Smooth muscle cell (in vitro differentiated cells): ENCODE results near the gene HABP4. TPM values are rescaled to one million over a fixed set of nuclear protein-coding genes. Genes with fewer than 3 reads are reported as not detected.

ENCODE experiments used
- DNase-seq: peaks from one replicate; lab custom pipeline; 2025; ENCODE audit not compliant: unreplicated experiment; lab: John Stamatoyannopoulos, UW
- H2AFZ ChIP-seq: fragments of 200-600 bp; sonication (generic); 2 replicates; pipeline ENCODE4 v1.6.0; 2016; ENCODE audit warnings: antibody characterized with exemption, low read depth, mild to moderate bottlenecking
- H3F3A ChIP-seq: fragments of 200-600 bp; sonication (generic); 2 replicates; pipeline ENCODE4 v1.6.0; 2017; ENCODE audit warnings: antibody characterized with exemption, low read depth
- H3K27ac ChIP-seq: fragments of 200-600 bp; sonication (generic); 2 replicates; pipeline ENCODE4 v1.5.1; 2016; ENCODE audit warnings: low read depth, mild to moderate bottlenecking
- H3K27me3 ChIP-seq: fragments of 200-600 bp; sonication (generic); 2 replicates; pipeline ENCODE4 v1.6.1; 2016; ENCODE audit warnings: low read depth, mild to moderate bottlenecking
- H3K36me3 ChIP-seq: fragments of 200-600 bp; sonication (generic); 2 replicates; pipeline ENCODE4 v1.5.1; 2016; ENCODE audit warnings: low read depth
- H3K4me1 ChIP-seq: fragments of 200-600 bp; sonication (generic); 2 replicates; pipeline ENCODE4 v1.5.1; 2016; ENCODE audit warnings: low read depth
- H3K4me2 ChIP-seq: fragments of 200-600 bp; sonication (generic); 2 replicates; pipeline ENCODE4 v1.6.0; 2016; ENCODE audit warnings: mild to moderate bottlenecking
- H3K4me3 ChIP-seq: fragments of 200-600 bp; sonication (generic); 2 replicates; pipeline ENCODE4 v1.5.1; 2016; ENCODE audit warnings: mild to moderate bottlenecking
- H3K79me2 ChIP-seq: fragments of 200-600 bp; sonication (generic); 2 replicates; pipeline ENCODE4 v1.6.0; 2016; ENCODE audit warnings: low read depth, mild to moderate bottlenecking
- H3K9ac ChIP-seq: fragments of 200-600 bp; sonication (generic); 2 replicates; pipeline ENCODE4 v1.6.0; 2016; ENCODE audit warnings: low read depth
- H3K9me3 ChIP-seq: fragments of 200-600 bp; sonication (generic); replicated peaks from 2 replicates; pipeline ENCODE4 v1.5.1; 2016; ENCODE audit warnings: low read depth
- H4K20me1 ChIP-seq: fragments of 200-600 bp; sonication (generic); 2 replicates; pipeline ENCODE4 v1.6.0; 2016; ENCODE audit warnings: low read depth
- CTCF ChIP-seq: fragments of 200-600 bp; sonication (generic); IDR thresholded peaks from 2 replicates; pipeline ENCODE4 v1.5.1; 2017; ENCODE audit warnings: borderline replicate concordance, mild to moderate bottlenecking, antibody characterized with exemption; ENCODE audit not compliant: insufficient read depth, poor library complexity, severe bottlenecking
- WGBS: methylation state at CpG from one replicate; pipeline ENCODE4 v1.1.7; 2016; ENCODE audit warnings: low lambda C conversion rate; 5-methylcytosine and 5-hydroxymethylcytosine counted together
- polyA plus RNA-seq: library from polyadenylated mRNA; unstranded; fragments of >200 nt; fragmentation: Nextera tagmentation; extraction: Ambion mirVana; gene quantifications from 2 replicates; pipeline ENCODE4 v1.2.1, GENCODE V29; 2016
- total RNA-seq: library from RNA; depleted of rRNA; stranded (reverse); fragments of >200 nt; gene quantifications from 2 replicates; pipeline ENCODE4 v1.2.3, GENCODE V29; 2014

Gene HABP4
- total and polyA plus RNA-seq, 2 experiments from 2014 or later = 13.5 to 26.8 TPM

- Histone ChIP-seq H3K27me3 (no peaks in the 10 kb centered on the region), H3K4me2 (peak overlapping the region; percentile 42), H4K20me1 (peaks cover 4% of the 10 kb centered on the region), H3K4me1 (peaks cover 17% of the 10 kb centered on the region), H3K4me3 (no peak overlapping the region), H3K9me3 (no peaks in the 10 kb centered on the region), H3K79me2 (no peaks in the 10 kb centered on the region), H3F3A (no peaks in the 10 kb centered on the region), H2AFZ (no peak overlapping the region), H3K27ac (peak overlapping the region; percentile 69), H3K36me3 (no peaks in the 10 kb centered on the region), H3K9ac (no peak overlapping the region)
- no peak for DNase-seq
- no peak for TF ChIP-seq CTCF
- 53% methylated on average over 5 of the region's 5 CpGs for WGBS
These were observed 63.7 kb downstream of the HABP4 start for GRCh38 chr9:96513622-96514021.

- 85% methylated on average over 9 of the region's 9 CpGs for WGBS
- H3K36me3 ChIP-seq = no peaks in the 10 kb centered on the region
- no peaks in the 10 kb centered on the region for H3K9me3 ChIP-seq
- peaks cover 4% of the 10 kb centered on the region for H4K20me1 ChIP-seq
- H3K4me3 ChIP-seq = no peak overlapping the region
- no peak for DNase-seq
- no peak for TF ChIP-seq CTCF
- no peak overlapping the region for H2AFZ ChIP-seq
- no peaks in the 10 kb centered on the region for H3K27me3 ChIP-seq
- peaks cover 17% of the 10 kb centered on the region for H3K4me1 ChIP-seq
- peak overlapping the region; percentile 69 for H3K27ac ChIP-seq
- no peaks in the 10 kb centered on the region for H3K79me2 ChIP-seq
- no peak overlapping the region for H3K9ac ChIP-seq
- no peaks in the 10 kb centered on the region for H3F3A ChIP-seq
- peak overlapping the region; percentile 42 for H3K4me2 ChIP-seq
These were observed 64.3 kb downstream of the HABP4 start for GRCh38 chr9:96514108-96514799.

GRCh38 chr9:96514800-96515158 lies 64.8 kb downstream of the HABP4 start:
- Histone ChIP-seq H3K27ac (peak overlapping the region; percentile 69), H3K79me2 (no peaks in the 10 kb centered on the region), H3K4me3 (no peak overlapping the region), H3K27me3 (no peaks in the 10 kb centered on the region), H3K9me3 (no peaks in the 10 kb centered on the region), H3F3A (no peaks in the 10 kb centered on the region), H3K4me1 (peaks cover 13% of the 10 kb centered on the region), H4K20me1 (peaks cover 4% of the 10 kb centered on the region), H3K36me3 (no peaks in the 10 kb centered on the region), H3K9ac (no peak overlapping the region), H3K4me2 (peak overlapping the region; percentile 42), H2AFZ (no peak overlapping the region)
- no peak for TF ChIP-seq CTCF
- no peak for DNase-seq
- 88% methylated on average over 3 of the region's 3 CpGs for WGBS
